Prostate gland (tissue), 2 donors: Measurements from ENCODE around the gene FFAR1. TPM values are rescaled to one million over a fixed set of nuclear protein-coding genes. Genes with fewer than 3 reads are reported as not detected.

Experiments
- DNase-seq: peaks from one replicate; pipeline ENCODE4 v3.0.0-alpha.2; 2019; ENCODE audit warnings: low spot score
- H3K27ac ChIP-seq, 2 donors: fragments of 200-600 bp; sonication (generic); 2 replicates each; pipeline ENCODE4 v1.5.1; 2017 to 2019
- H3K27me3 ChIP-seq: fragments of 200-600 bp; sonication (generic); replicated peaks from 2 replicates; pipeline ENCODE4 v1.5.1; 2019; ENCODE audit not compliant: insufficient read depth
- H3K36me3 ChIP-seq, 2 donors: fragments of 200-600 bp; sonication (generic); 1 replicate in 1 of 2; 2 replicates in 1 of 2; pipeline versions ENCODE4 v1.5.1 to v1.8.1; 2017 to 2019
- H3K4me1 ChIP-seq: fragments of 200-600 bp; sonication (generic); replicated peaks from 2 replicates; pipeline ENCODE4 v1.5.1; 2019
- H3K4me3 ChIP-seq, 2 donors: fragments of 200-600 bp; sonication (generic); 2 replicates each; pipeline ENCODE4 v1.5.1; 2017 to 2019
- H3K9me3 ChIP-seq: fragments of 200-600 bp; sonication (generic); 2 replicates; pipeline ENCODE4 v1.5.1; 2017
- POLR2A ChIP-seq: fragments of 450-650 bp; IDR thresholded peaks from one replicate; pipeline ENCODE4 v1.6.1; 2016; ENCODE audit warnings: antibody characterized with exemption, mild to moderate bottlenecking
- POLR2AphosphoS5 ChIP-seq: sonication (generic); formaldehyde crosslinking; IDR thresholded peaks from one replicate; pipeline ENCODE4 v1.6.1; 2017; ENCODE audit warnings: antibody characterized with exemption
- WGBS: methylation state at CpG from one replicate; pipeline ENCODE4 v1.1.5; 2018; 5-methylcytosine and 5-hydroxymethylcytosine counted together
- intact Hi-C: fragments of 100-400 bp; cut with DNase I; formaldehyde crosslinking; loops from one replicate; pipeline ENCODE4 v1.14.2; 2022
- total RNA-seq, 2 donors: library from RNA; depleted of rRNA; stranded (reverse); fragments of >200 nt; gene quantifications; one replicate each; pipeline ENCODE4 v1.1.0, GENCODE V29; 2016
- TF ChIP-seq, protein P1 (sequence below), 4 experiments: fragments of 200-600 bp in 2 of 4; fragments of 450-650 bp in 2 of 4; sonication (generic) in 2 of 4; IDR thresholded peaks; 1 replicate in 3 of 4; 2 replicates in 1 of 4; pipeline ENCODE4 v1.5.1; 2016 to 2019; ENCODE audit warnings: antibody characterized with exemption in 4 of 4, mild to moderate bottlenecking in 2 of 4, moderate library complexity in 2 of 4

FFAR1 gene
- total RNA-seq, 2 donors from 2014 or later: 0.28 TPM; not detected in 1

DNA sequence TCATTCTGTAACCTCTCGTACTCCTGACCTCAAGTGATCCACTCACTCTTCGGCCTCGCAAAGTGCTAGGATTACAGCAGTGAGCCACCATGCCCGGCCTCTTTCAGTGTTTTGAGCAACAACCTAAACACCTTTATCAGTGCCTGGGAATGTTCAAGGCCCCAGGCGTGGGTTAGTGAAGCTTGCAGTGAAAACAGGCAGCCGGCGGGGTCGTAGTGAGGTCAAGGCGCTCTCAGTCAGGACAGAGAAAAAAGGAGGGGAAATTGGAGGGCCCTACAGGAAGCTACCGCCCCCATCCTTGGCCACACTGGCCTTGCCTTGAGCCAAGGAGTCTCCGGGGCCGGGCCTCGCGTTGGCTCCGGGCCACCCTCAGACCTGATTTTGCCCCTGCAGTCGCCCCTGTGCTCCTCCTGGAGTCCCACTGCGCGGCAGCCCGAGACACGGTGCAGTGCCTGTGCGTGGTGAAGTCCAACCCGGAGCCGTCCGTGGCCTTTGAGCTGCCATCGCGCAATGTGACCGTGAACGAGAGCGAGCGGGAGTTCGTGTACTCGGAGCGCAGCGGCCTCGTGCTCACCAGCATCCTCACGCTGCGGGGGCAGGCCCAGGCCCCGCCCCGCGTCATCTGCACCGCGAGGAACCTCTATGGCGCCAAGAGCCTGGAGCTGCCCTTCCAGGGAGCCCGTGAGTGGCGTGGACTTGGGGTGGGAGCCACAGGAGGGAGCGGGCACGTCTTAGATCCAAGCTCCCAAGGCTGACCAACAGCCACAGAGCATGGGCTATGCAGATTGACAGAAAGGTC lies 38.0 kb upstream of the FFAR1 start:
- Histone ChIP-seq H3K9me3 (no peaks in the 10 kb centered on the region), H3K36me3 (no peaks in the 10 kb centered on the region), H3K4me3 (no peak overlapping the region), H3K27me3 (no peaks in the 10 kb centered on the region), H3K27ac (no peak overlapping the region), H3K4me1 (no peaks in the 10 kb centered on the region)
- intact Hi-C loops: no loop called here
- DNase-seq: no peak
- 66% methylated on average over 38 of the region's 47 CpGs for WGBS
- TF ChIP-seq, protein P1, sequence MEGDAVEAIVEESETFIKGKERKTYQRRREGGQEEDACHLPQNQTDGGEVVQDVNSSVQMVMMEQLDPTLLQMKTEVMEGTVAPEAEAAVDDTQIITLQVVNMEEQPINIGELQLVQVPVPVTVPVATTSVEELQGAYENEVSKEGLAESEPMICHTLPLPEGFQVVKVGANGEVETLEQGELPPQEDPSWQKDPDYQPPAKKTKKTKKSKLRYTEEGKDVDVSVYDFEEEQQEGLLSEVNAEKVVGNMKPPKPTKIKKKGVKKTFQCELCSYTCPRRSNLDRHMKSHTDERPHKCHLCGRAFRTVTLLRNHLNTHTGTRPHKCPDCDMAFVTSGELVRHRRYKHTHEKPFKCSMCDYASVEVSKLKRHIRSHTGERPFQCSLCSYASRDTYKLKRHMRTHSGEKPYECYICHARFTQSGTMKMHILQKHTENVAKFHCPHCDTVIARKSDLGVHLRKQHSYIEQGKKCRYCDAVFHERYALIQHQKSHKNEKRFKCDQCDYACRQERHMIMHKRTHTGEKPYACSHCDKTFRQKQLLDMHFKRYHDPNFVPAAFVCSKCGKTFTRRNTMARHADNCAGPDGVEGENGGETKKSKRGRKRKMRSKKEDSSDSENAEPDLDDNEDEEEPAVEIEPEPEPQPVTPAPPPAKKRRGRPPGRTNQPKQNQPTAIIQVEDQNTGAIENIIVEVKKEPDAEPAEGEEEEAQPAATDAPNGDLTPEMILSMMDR (IDR thresholded peaks at IDR 0.05): no peak
- no peak for TF ChIP-seq POLR2AphosphoS5
- TF ChIP-seq POLR2A: no peak

DNA sequence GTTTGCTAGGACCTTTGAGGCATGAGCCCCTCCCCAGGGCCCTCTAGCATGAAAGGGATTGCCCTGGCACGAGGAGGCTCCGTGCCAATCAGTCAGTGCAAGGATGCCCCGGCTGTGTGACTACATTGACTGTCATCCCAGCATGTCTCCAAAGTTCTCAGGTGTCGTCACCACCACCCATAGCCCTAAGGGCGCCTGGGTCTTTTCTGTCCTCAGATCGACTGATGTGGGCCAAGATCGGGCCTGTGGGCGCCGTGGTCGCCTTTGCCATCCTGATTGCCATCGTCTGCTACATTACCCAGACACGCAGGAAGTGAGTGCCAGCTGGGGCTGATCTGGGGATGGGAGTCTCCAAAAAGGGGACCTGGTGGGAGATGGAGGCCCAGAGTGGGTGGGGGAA lies 37.4 kb upstream of the FFAR1 start:
- intact Hi-C loops: no loop called here
- no peaks in the 10 kb centered on the region for H3K9me3 ChIP-seq
- H3K36me3 ChIP-seq: no peaks in the 10 kb centered on the region
- no peak overlapping the region for H3K4me3 ChIP-seq
- DNase-seq: no peak
- H3K4me1 ChIP-seq: no peaks in the 10 kb centered on the region
- TF ChIP-seq POLR2A: no peak
- no peak for TF ChIP-seq POLR2AphosphoS5
- TF ChIP-seq, protein P1 (IDR thresholded peaks at IDR 0.05): no peak
- 82% methylated on average over 12 of the region's 12 CpGs for WGBS
- H3K27me3 ChIP-seq: no peaks in the 10 kb centered on the region
- H3K27ac ChIP-seq: no peak overlapping the region

DNA sequence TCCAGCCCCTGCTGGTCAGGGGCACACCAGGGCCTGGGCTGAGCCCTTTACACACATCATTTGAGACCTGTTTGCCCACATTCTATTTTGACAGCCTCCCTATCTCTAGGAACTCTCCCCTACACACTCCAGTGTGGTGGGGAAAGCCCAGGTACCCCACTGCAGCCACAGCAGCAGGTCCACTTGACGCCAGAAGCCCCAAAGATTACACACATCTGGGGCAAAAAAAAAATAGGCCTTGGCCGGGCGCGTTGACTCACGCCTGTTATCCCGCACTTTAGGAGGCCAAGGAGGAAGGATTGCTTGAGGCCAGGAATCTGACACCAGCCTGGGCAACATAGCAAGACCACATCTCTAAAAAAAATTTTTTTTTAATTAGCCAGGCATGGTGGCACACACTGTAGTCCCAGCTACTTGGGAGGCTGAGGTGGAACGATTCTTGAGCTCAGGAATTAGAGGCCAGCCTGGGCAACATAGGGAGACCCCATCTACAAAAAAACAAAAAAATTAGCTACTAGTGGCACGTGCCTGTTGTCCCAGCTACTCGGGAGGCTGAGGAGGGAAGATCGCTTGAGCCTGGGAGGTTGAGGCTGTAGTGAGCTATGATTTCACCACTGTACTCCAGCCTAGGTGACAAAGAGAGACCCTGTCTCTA lies 36.8 kb upstream of the FFAR1 start:
- no peaks in the 10 kb centered on the region for H3K4me1 ChIP-seq
- no peak overlapping the region for H3K27ac ChIP-seq
- H3K36me3 ChIP-seq: no peaks in the 10 kb centered on the region
- H3K27me3 ChIP-seq: no peaks in the 10 kb centered on the region
- no peaks in the 10 kb centered on the region for H3K9me3 ChIP-seq
- no peak for DNase-seq
- TF ChIP-seq POLR2A: no peak
- intact Hi-C loops: no loop called here
- H3K4me3 ChIP-seq: no peak overlapping the region
- WGBS: 92% methylated on average over 10 of the region's 10 CpGs

DNA sequence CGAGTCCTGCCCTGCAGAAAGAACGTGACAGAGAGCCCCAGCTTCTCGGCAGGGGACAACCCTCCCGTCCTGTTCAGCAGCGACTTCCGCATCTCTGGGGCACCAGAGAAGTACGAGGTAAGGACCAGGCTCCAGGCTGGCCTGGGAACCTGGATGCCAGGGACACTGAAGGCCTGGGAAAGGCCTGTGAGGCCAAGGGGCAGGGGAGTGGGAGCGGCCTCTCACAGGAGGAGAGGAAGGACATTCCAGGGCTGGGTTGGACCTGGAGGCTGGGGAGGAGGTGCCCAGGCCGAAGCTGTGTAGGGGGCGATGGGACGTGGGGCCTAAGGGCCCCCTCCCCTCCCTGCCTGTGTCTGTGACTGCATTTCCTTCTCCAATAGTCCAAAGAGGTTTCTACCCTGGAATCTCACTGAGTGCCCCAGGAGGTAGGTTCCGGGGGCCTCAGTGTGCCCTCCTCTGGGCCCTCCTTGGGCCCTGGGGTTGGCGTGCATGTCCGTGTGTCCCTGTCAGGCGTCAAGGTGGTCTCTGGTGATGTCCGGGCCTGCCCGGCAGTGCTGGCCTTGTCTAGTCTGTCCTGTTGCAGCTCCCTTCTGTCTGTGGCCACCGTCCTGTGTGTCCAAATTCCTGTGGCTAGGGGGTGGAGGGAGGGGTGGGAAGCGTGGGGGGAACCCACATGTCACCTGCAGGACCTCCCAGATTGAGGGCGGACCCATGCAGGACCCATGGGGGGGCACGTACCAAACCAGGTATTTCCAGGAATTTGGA lies 35.6 kb upstream of the FFAR1 start:
- no peak overlapping the region for H3K27ac ChIP-seq
- no peak for DNase-seq
- TF ChIP-seq POLR2A (no peak), POLR2AphosphoS5 (no peak)
- TF ChIP-seq, protein P1 (IDR thresholded peaks at IDR 0.05): no peak
- H3K36me3 ChIP-seq: no peaks in the 10 kb centered on the region
- no peaks in the 10 kb centered on the region for H3K4me1 ChIP-seq
- H3K9me3 ChIP-seq: no peaks in the 10 kb centered on the region
- WGBS: 75% methylated on average over 20 of the region's 21 CpGs
- no peaks in the 10 kb centered on the region for H3K27me3 ChIP-seq
- no peak overlapping the region for H3K4me3 ChIP-seq
- intact Hi-C loops: no loop called here

DNA sequence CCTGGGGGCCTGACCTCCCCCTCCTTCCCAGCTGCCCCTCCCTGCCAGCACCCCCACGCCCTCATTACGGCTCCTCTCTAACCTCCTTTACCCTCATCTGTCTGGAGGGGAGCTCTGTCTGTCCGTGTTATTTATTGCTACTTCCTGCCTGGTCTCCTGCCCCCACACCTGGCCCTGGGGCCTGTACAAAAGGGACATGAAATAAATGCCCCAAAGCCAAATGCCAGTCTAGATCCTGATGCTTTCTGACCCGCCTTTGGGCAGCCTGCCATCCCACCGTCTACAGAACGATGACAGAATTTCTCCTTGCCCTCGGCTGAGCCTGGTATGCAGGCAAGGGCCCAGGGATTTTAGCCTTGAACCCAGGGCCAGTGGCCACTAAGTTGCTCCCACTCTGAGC lies 34.1 kb upstream of the FFAR1 start:
- intact Hi-C loops: no loop called here
- H3K4me3 ChIP-seq: no peak overlapping the region
- H3K9me3 ChIP-seq: no peaks in the 10 kb centered on the region
- no peaks in the 10 kb centered on the region for H3K4me1 ChIP-seq
- H3K27me3 ChIP-seq: no peaks in the 10 kb centered on the region
- H3K36me3 ChIP-seq: no peaks in the 10 kb centered on the region
- TF ChIP-seq, protein P1 (IDR thresholded peaks at IDR 0.05): no peak
- no peak for TF ChIP-seq POLR2AphosphoS5
- no peak for TF ChIP-seq POLR2A
- DNase-seq: no peak
- H3K27ac ChIP-seq: no peak overlapping the region
- 45% methylated on average over 7 of the region's 7 CpGs for WGBS
